H1 (cell line): Measurements from ENCODE around the gene SENP2. TPM values are rescaled to one million over a fixed set of nuclear protein-coding genes. Genes with fewer than 3 reads are reported as not detected.

Source experiments
- BRCA1 ChIP-seq: IDR thresholded peaks from 2 replicates; pipeline ENCODE4 v1.6.1; 2012; ENCODE audit warnings: low read depth, low read length, improper control_type of control experiment
- CBX8 ChIP-seq: fragments of 300-800, 300-1000 bp; sonication (generic); IDR thresholded peaks from 2 replicates; pipeline ENCODE4 v1.7.1; 2016; ENCODE audit warnings: low read depth, low read length, borderline replicate concordance
- CHD7 ChIP-seq: fragments of 300-600 bp; sonication (generic); IDR thresholded peaks from 2 replicates; pipeline ENCODE4 v1.7.1; 2012; ENCODE audit warnings: low read length, moderate library complexity, mild to moderate bottlenecking, inconsistent platforms; ENCODE audit not compliant: insufficient replicate concordance
- CTBP2 ChIP-seq: IDR thresholded peaks from 2 replicates; pipeline ENCODE4 v1.7.0; 2011; ENCODE audit warnings: borderline replicate concordance, mild to moderate bottlenecking, moderate library complexity, mixed read lengths, low read length; ENCODE audit not compliant: insufficient read depth, insufficient read length
- E2F6 ChIP-seq: IDR thresholded peaks from 2 replicates; pipeline ENCODE4 v1.6.1; 2012; ENCODE audit warnings: inconsistent platforms
- SAP30 ChIP-seq: fragments of 300-600 bp; sonication (generic); IDR thresholded peaks from 2 replicates; pipeline ENCODE4 v1.7.1; 2012; ENCODE audit warnings: low read length, moderate library complexity, mild to moderate bottlenecking, inconsistent platforms; ENCODE audit not compliant: insufficient read depth, insufficient replicate concordance
- SP4 ChIP-seq: IDR thresholded peaks from 2 replicates; pipeline ENCODE4 v1.6.1; 2012; ENCODE audit warnings: low read length, inconsistent platforms
- polyA plus RNA-seq, 7 experiments: library from polyadenylated mRNA; depleted of rRNA in 3 of 7; stranded (reverse) in 5 of 7; unstranded in 2 of 7; fragments of >200 nt in 5 of 7; fragments of 200-250 nt in 2 of 7; gene quantifications; 1 replicate in 5 of 7; 2 replicates in 1 of 7; 4 replicates in 1 of 7; pipeline versions ENCODE4 v1.2.1 to v1.2.3, GENCODE V29; 2011 to 2013; ENCODE audit warnings: missing spikeins in 2 of 7, mixed read lengths in 2 of 7
- total RNA-seq: library from RNA; stranded (reverse); fragmentation: NEBNext Ultra II Directional; extraction: Animal tissue kit (Norgen Biotek cat#: 25700); gene quantifications from 2 replicates; pipeline ENCODE4 v1.2.1, GENCODE V29; 2021
- TF ChIP-seq, protein P1 (sequence below), 3 experiments: IDR thresholded peaks; 1 replicate in 2 of 3; 2 replicates in 1 of 3; pipeline versions ENCODE4 v1.5.1 to v1.6.1; 2011; ENCODE audit warnings: low read length in 3 of 3, mild to moderate bottlenecking in 3 of 3, inconsistent platforms in 2 of 3, low read depth in 1 of 3, moderate library complexity in 1 of 3; ENCODE audit not compliant: insufficient read depth in 1 of 3; ENCODE audit errors: control extremely low read depth in 1 of 3

SENP2 gene
- total and polyA plus RNA-seq, 2 of the 8 experiments (the other 6 are each of a cell fraction or from before 2014, with no cell fraction given) = 25.2 to 69.3 TPM

GRCh38 chr3:185584686-185585085, 1.4 kb upstream of the SENP2 start (continued):
- TF ChIP-seq CHD7 (no peak), CBX8 (no peak), E2F6 (no peak), BRCA1 (no peak), SAP30 (no peak), CTBP2 (no peak), SP4 (no peak)
- TF ChIP-seq, protein P1, sequence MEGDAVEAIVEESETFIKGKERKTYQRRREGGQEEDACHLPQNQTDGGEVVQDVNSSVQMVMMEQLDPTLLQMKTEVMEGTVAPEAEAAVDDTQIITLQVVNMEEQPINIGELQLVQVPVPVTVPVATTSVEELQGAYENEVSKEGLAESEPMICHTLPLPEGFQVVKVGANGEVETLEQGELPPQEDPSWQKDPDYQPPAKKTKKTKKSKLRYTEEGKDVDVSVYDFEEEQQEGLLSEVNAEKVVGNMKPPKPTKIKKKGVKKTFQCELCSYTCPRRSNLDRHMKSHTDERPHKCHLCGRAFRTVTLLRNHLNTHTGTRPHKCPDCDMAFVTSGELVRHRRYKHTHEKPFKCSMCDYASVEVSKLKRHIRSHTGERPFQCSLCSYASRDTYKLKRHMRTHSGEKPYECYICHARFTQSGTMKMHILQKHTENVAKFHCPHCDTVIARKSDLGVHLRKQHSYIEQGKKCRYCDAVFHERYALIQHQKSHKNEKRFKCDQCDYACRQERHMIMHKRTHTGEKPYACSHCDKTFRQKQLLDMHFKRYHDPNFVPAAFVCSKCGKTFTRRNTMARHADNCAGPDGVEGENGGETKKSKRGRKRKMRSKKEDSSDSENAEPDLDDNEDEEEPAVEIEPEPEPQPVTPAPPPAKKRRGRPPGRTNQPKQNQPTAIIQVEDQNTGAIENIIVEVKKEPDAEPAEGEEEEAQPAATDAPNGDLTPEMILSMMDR (IDR thresholded peaks at IDR 0.05; ENCODE audit: control extremely low read depth in 1 of 3, insufficient read depth in 1 of 3, low read depth in 1 of 3, low read length in 3 of 3) = no peak
